HEK293T (cell line): Measurements from ENCODE around the gene SLC30A10.

ENCODE experiments used
- ELF4 ChIP-seq: fragments of 450-650 bp; IDR thresholded peaks from 2 replicates; pipeline ENCODE4 v1.6.1; 2017; ENCODE audit warnings: antibody characterized with exemption
- FOXA1 ChIP-seq: fragments of 450-650 bp; IDR thresholded peaks from 2 replicates; pipeline ENCODE4 v1.6.1; 2016; ENCODE audit warnings: mild to moderate bottlenecking
- FOXK2 ChIP-seq: fragments of 450-650 bp; IDR thresholded peaks from 2 replicates; pipeline ENCODE4 v1.6.1; 2016; ENCODE audit warnings: mild to moderate bottlenecking
- FOXM1 ChIP-seq: fragments of 450-650 bp; IDR thresholded peaks from 2 replicates; pipeline ENCODE4 v1.6.1; 2017; ENCODE audit warnings: mild to moderate bottlenecking, borderline replicate concordance
- HDGF ChIP-seq: fragments of 450-650 bp; IDR thresholded peaks from 2 replicates; pipeline ENCODE4 v1.6.1; 2017; ENCODE audit warnings: antibody characterized with exemption, borderline replicate concordance
- L3MBTL2 ChIP-seq: fragments of 450-650 bp; conservative IDR thresholded peaks from 2 replicates; pipeline ENCODE4 v1.6.1; 2016; ENCODE audit warnings: mild to moderate bottlenecking
- LEF1 ChIP-seq: fragments of 450-650 bp; IDR thresholded peaks from 2 replicates; pipeline ENCODE4 v1.6.1; 2017; ENCODE audit warnings: mild to moderate bottlenecking, borderline replicate concordance
- SP1 ChIP-seq: fragments of 450-650 bp; IDR thresholded peaks from 2 replicates; pipeline ENCODE4 v1.6.1; 2017
- TARDBP ChIP-seq: fragments of 450-650 bp; IDR thresholded peaks from 2 replicates; pipeline ENCODE4 v1.6.1; 2016
- ZNF384 ChIP-seq: fragments of 450-650 bp; IDR thresholded peaks from 2 replicates; pipeline ENCODE4 v1.6.1; 2016

DNA sequence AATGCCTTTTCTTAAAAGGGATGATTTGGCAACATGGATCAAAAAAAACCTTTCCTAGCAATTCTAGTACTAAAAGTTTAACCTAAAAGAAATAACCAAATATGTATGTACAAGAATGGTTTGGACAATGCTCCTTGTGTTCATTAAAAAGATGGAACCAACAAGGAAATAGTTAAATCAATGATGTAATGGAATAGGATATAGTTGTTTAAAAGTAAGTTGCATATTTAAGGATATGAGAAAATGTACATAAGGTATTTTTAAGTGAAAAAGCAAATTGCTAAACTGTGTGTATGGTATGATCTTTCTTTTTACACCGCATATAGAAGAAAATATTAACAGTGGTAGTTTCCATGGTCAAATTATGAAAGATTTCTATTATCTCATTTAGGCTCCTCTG, 12.1 kb downstream of the SLC30A10 start:
- TF ChIP-seq ZNF384 (no peak), FOXA1 (no peak), L3MBTL2 (no peak), TARDBP (no peak), ELF4 (no peak), SP1 (no peak), HDGF (no peak), FOXK2 (no peak), FOXM1 (no peak), LEF1 (no peak)
